GM12865 (cell line): ENCODE data around the gene ZNF382.
A peak's percentile ranks its signal among the peaks of the same experiment; 100 is the strongest.

Source experiments
- DNase-seq: peaks from one replicate; pipeline ENCODE4 v3.0.0; 2010; ENCODE audit warnings: low read depth
- H3K4me3 ChIP-seq: 2 replicates; pipeline ENCODE4 v1.5.1; 2011; ENCODE audit warnings: mild to moderate bottlenecking, low read depth, low read length, control low read depth
- TF ChIP-seq, protein P1 (sequence below): IDR thresholded peaks from 2 replicates; pipeline ENCODE4 v1.5.1; 2011; ENCODE audit warnings: low read length, control low read depth, low read depth, inconsistent platforms; ENCODE audit not compliant: insufficient read depth; ENCODE audit errors: missing control alignments

ZNF382 gene

DNA sequence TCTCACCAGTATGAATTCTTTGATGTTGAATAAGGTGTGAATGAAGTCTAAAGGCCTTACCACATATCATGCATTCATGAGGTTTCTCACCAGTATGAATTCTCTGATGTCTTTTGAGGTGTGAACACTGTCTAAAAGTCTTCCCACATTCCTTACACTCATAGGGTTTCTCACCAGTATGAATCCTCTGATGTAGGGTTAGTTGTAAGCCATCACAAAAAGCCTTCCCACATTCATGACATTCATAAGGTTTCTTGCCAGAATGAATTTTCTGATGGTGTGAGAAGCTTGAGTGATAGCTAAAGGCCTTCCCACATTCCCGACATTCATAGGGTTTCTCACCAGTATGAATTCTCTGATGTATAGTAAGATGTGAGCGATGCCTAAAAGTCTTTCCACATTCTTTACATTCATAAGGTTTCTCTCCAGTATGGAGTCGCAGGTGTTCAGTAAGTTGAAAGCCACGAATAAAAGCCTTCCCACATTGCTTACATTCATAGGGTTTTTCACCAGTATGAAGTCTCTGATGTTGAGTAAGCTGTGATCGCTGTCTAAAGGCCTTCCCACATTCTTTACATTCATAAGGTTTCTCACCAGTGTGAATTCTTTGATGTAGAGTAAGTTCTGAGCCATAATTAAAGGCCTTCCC lies 33.9 kb downstream of the ZNF382 start:
- TF ChIP-seq, protein P1, sequence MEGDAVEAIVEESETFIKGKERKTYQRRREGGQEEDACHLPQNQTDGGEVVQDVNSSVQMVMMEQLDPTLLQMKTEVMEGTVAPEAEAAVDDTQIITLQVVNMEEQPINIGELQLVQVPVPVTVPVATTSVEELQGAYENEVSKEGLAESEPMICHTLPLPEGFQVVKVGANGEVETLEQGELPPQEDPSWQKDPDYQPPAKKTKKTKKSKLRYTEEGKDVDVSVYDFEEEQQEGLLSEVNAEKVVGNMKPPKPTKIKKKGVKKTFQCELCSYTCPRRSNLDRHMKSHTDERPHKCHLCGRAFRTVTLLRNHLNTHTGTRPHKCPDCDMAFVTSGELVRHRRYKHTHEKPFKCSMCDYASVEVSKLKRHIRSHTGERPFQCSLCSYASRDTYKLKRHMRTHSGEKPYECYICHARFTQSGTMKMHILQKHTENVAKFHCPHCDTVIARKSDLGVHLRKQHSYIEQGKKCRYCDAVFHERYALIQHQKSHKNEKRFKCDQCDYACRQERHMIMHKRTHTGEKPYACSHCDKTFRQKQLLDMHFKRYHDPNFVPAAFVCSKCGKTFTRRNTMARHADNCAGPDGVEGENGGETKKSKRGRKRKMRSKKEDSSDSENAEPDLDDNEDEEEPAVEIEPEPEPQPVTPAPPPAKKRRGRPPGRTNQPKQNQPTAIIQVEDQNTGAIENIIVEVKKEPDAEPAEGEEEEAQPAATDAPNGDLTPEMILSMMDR, result no peak
- no peak overlapping the region for H3K4me3 ChIP-seq
- no peak for DNase-seq

DNA sequence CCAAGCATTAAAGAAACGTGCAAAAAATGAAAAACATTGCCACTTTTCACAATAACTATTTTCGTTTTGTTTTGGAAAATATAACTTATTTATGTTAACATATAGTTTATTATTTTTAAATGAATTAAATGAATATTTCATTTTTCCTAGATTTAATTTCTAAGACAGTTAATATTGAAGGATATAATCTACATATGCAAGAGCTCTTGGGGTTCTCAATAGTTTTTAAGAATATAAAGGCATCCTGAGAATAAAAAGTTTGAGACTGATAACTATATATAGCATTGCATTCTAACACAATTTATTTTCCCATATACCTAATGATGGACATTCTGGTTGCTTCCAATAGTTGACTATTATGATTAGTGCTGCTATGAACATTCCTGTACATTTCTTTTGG lies 41.6 kb downstream of the ZNF382 start:
- TF ChIP-seq, protein P1, result no peak
- H3K4me3 ChIP-seq, result no peak overlapping the region
- DNase-seq, result no peak

DNA sequence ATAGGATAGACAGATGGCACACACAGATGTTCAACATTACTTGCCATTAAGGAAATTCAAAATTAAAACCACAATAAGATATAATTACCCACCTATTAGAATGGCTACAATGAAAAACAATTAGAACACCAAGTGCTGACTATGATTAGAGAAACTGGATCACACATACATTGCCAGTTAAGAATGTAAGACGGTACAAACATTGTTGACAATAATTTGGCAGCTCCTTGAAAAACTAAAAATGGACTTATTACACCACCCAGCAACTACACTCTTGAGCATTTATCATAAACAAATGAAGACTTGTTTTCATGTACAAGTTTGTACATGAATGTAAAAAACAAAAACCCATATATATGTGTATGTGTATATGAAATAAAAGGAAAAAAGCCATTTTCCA lies 47.8 kb downstream of the ZNF382 start:
- TF ChIP-seq, protein P1, result no peak
- DNase-seq, result no peak
- H3K4me3 ChIP-seq, result no peak overlapping the region

DNA sequence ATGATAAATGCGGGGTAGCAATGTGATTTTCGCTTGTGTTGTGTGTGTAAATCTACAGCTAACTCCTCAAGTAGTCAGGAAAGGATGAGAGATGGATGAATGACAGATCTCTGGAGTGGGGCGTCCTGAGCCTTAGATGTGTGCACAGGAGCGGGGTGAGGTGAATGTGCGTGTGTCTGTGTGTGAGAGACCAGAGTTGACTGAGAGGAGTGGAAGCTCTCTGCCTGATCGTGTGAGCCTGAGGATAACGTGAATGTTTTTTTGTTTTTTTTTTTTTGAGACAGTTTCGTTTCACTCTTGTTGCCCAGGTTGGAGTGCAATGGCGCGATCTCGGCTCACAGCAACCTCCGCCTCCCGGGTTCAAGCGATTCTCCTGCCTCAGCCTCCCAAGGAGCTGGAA lies 60.7 kb downstream of the ZNF382 start:
- TF ChIP-seq, protein P1, result no peak
- H3K4me3 ChIP-seq, result peak overlapping the region; percentile 80
- DNase-seq, result no peak

DNA sequence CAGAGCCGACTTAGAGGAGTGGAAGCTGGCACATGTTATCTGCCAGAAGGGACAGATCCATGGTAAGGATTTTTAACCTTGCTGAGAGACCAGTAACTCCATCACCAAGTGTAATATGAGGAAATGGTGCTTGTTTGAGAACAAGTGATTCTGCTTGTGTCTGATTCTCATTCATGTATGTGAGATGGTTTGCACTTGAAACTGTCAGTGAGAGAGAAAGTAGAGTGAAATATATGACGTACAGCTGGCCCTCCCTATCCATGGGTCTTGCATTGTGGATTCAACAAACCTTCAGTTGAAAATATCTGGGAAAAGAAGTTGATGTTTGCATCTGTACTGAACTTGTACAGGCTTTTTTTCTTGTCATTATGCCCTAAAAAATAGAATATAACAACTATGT lies 63.5 kb downstream of the ZNF382 start:
- no peak for DNase-seq
- no peak overlapping the region for H3K4me3 ChIP-seq

DNA sequence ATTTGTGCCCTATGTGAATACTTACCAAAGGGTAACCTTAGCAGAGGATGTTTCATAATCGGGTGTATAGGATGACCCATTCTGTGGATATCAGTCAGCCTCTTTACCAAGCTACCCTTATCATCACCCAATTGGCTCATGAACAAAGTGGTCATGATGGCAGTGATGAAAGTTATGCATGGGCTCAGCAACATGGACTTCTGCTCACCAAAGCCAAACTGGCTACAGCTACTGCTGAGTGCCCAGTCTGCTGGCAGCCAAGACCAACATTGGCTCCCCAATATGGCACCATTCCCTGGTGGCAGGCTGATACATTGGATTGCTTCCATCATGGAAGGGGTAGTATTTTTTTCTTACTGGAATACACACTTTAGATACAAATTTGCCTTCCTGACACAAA lies 67.3 kb downstream of the ZNF382 start:
- TF ChIP-seq, protein P1, result no peak
- DNase-seq, result no peak
- no peak overlapping the region for H3K4me3 ChIP-seq

More for the DNA sequence above, 63.5 kb downstream of the ZNF382 start:
- TF ChIP-seq, protein P1, result no peak

DNA sequence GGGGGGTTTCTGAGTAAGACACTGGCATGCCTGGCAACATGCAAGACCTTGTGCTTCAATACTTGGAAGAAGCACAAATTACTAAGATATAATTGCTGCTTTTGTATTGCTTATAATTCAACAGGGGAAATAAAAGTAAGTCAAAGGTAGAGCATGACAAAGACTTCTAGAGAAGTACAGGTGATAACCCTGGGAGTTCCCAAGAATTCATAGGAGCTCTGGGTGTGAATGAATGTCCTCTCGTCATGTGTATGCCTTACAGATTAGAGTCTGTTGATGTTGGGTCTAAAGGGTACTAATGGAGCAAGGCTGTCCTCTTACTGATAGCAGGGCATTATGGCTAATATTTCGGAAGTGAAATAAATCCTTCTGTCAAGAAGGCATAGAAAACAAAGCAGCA lies 69.1 kb downstream of the ZNF382 start:
- H3K4me3 ChIP-seq, result no peak overlapping the region
- TF ChIP-seq, protein P1, result no peak
- DNase-seq, result no peak
